Esophagus squamous epithelium (tissue), 5 donors: ENCODE measurements around the gene ZNF285. TPM values are rescaled to one million over a fixed set of nuclear protein-coding genes. Genes with fewer than 3 reads are reported as not detected.

Experiments used
- DNase-seq: peaks from one replicate; lab custom pipeline; 2025; lab: John Stamatoyannopoulos, UW
- H3K27ac ChIP-seq, 4 donors: fragments of 200-600 bp; sonication (generic); one replicate each; pipeline ENCODE4 v1.5.1; 2016 to 2019; ENCODE audit warnings: mild to moderate bottlenecking in 1 of 4
- H3K27me3 ChIP-seq, 4 donors: fragments of 200-600 bp; sonication (generic); 1 replicate in 3 of 4; 2 replicates in 1 of 4; pipeline versions ENCODE4 v1.5.1 to v1.6.0; 2017 to 2021; ENCODE audit warnings: antibody characterized with exemption in 1 of 4
- H3K36me3 ChIP-seq, 3 donors: fragments of 200-600 bp; sonication (generic); one replicate each; pipeline ENCODE4 v1.5.1; 2016 to 2019
- H3K4me1 ChIP-seq, 3 donors: fragments of 200-600 bp; sonication (generic); one replicate each; pipeline ENCODE4 v1.5.1; 2017 to 2019
- H3K4me3 ChIP-seq, 4 donors: fragments of 200-600 bp; sonication (generic); 1 replicate in 3 of 4; 2 replicates in 1 of 4; pipeline ENCODE4 v1.5.1; 2016 to 2019; ENCODE audit warnings: mild to moderate bottlenecking in 2 of 4, moderate library complexity in 1 of 4
- H3K9me3 ChIP-seq, 3 donors: fragments of 200-600 bp; sonication (generic); one replicate each; pipeline ENCODE4 v1.5.1; 2016 to 2019
- POLR2A ChIP-seq, 4 donors: fragments of 450-650 bp; IDR thresholded peaks; one replicate each; pipeline ENCODE4 v1.6.1; 2017; ENCODE audit warnings: antibody characterized with exemption in 4 of 4, mild to moderate bottlenecking in 4 of 4, moderate library complexity in 3 of 4
- WGBS, 2 donors: methylation state at CpG; one replicate each; pipeline ENCODE4 v1.1.5; 2018; 5-methylcytosine and 5-hydroxymethylcytosine counted together
- intact Hi-C: fragments of 100-400 bp; cut with DNase I; formaldehyde crosslinking; loops from one replicate; pipeline ENCODE4 v1.15.0; 2022
- total RNA-seq, 4 donors: library from RNA; depleted of rRNA; stranded (reverse); fragments of >200 nt; gene quantifications; one replicate each; pipeline ENCODE4 v1.1.0, GENCODE V29; 2016
- TF ChIP-seq, protein P1 (sequence below), 6 experiments: fragments of 450-650 bp in 4 of 6; fragments of 200-600 bp in 2 of 6; sonication (generic) in 2 of 6; IDR thresholded peaks; one replicate each; pipeline ENCODE4 v1.5.1; 2016 to 2019; ENCODE audit warnings: antibody characterized with exemption in 6 of 6, mild to moderate bottlenecking in 4 of 6, moderate library complexity in 4 of 6
- donor health status: DM: yes; HTN: yes; CAD: no.

ZNF285 gene
- 1 to 10 TPM in 2 of 4 donors, under 1 TPM in 2; 0.18 to 2.8 (median 0.80) TPM for total RNA-seq

DNA sequence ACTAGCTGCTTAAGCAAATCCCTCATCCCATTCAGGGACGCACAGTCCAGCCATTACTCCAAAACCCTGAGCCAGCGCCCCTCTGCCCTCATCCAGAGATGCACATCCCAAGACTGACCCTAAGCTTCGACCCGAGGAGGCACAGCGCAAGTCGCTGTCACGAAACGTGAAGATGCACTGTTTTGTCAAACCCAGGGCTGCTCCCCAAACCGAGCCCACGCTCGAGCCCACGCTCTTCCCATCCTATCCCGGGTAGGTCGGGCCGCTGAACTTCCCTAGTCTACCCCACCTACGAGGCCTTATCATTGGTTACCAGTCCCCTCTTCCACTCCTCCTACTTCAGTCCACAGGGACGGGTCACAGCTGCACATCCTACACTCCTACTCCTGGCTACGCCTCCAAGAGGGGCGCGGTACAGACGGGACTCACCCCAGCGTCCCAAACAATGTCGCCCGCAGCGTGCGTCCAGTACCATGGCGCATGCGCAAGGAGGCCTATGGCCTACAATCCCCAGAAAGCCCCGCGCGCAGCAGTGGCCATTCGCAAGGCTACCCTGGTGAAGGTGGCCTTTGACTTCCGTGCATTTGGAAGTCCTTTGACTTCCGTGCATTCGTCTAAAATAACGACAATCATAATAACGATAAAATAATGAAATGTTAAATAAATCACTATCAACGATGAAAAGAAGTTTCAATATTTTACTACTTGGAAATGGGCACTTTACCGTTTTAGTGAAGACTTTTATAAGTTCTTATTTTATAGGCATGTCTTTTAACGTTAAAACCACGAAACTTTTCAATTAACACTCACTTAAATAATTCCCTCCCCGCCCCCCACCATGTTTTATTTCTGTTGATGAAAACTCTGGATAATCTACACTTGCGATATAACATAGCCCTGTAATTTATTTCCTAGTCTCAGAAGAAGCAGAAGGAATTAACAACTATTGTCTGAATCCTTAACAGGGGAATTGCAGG lies at the start of gene ZNF285:
Gene ZNF285, minus strand, starts transcription at position 470 of the 977 bp plus-strand sequence. CDS start 4,395 bp downstream, outside the sequence.
- WGBS, 2 donors = 9 to 12% methylated on average over 27 to 34 of the region's 43 CpGs
- intact Hi-C loops = no loop called here
- peaks cover 0 to 14% (median 0%) of the 10 kb centered on the region in 3 donors for H3K4me1 ChIP-seq
- no peaks in the 10 kb centered on the region for H3K27me3 ChIP-seq
- peaks cover 0 to 46% (median 0%) of the 10 kb centered on the region in 3 donors for H3K9me3 ChIP-seq
- no peak for TF ChIP-seq POLR2A (IDR thresholded peaks at IDR 0.05)
- TF ChIP-seq, protein P1, sequence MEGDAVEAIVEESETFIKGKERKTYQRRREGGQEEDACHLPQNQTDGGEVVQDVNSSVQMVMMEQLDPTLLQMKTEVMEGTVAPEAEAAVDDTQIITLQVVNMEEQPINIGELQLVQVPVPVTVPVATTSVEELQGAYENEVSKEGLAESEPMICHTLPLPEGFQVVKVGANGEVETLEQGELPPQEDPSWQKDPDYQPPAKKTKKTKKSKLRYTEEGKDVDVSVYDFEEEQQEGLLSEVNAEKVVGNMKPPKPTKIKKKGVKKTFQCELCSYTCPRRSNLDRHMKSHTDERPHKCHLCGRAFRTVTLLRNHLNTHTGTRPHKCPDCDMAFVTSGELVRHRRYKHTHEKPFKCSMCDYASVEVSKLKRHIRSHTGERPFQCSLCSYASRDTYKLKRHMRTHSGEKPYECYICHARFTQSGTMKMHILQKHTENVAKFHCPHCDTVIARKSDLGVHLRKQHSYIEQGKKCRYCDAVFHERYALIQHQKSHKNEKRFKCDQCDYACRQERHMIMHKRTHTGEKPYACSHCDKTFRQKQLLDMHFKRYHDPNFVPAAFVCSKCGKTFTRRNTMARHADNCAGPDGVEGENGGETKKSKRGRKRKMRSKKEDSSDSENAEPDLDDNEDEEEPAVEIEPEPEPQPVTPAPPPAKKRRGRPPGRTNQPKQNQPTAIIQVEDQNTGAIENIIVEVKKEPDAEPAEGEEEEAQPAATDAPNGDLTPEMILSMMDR (IDR thresholded peaks at IDR 0.05) = no peak
- DNase-seq = no peak
- peaks cover 0 to 3% (median 0%) of the 10 kb centered on the region in 3 donors for H3K36me3 ChIP-seq
- H3K4me3 ChIP-seq = peak within 1 kb of the TSS; percentile 32 to 67 (median 56)
- peak within 1 kb of the TSS in 2 of 4 donors; percentile 30 to 42 for H3K27ac ChIP-seq

DNA sequence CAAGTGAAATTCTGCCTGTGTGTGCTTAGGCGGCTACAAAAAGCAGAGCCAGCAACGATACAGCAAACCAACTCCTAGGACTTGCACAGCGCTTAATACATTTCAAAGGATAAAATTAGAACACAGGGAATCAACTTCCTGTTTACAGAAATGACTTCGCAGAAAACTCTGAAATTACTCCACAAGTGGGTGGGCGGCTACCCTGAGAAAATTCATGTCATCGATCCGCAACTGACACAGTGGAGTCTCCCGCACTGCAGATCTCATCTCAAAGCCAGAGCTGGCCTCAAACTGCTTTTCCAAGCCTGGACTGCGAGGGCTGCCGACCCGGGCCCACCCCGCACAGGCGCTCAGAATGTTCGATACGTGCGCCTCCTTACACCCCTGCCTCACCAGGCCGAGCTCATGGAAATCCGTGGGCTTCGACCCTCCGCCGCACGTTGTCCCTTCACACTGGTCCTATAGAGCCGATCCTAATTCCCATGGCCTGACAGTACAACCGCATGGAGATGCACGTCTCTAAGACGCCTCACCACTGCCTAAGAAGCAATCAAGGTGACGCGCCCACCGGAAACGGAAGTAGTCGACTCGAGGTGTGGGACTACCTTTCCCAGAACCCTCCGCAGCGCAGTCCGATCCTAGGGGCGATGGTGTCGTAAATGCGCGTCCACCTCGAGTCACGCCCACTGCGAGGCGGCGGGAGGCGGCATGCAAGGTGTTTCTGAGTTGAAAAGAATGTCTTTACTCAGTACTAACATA lies 46.7 kb upstream of the ZNF285 start, which contains the start of gene ZNF229:
Gene ZNF229, minus strand, starts transcription at position 557 of the 759 bp plus-strand sequence. CDS start 5,625 bp downstream, outside the sequence.
- H3K9me3 ChIP-seq = peaks cover 0 to 82% (median 18%) of the 10 kb centered on the region in 3 donors
- intact Hi-C loops = no loop called here
- WGBS, 2 donors = 8 to 9% methylated on average over 27 of the region's 45 CpGs
- peak; percentile 21 for DNase-seq
- H3K27me3 ChIP-seq = peaks cover 0 to 10% (median 0%) of the 10 kb centered on the region in 4 donors
- no peak for TF ChIP-seq POLR2A (IDR thresholded peaks at IDR 0.05)
- TF ChIP-seq, protein P1 (IDR thresholded peaks at IDR 0.05) = no peak
- H3K36me3 ChIP-seq = peaks cover 0 to 30% (median 0%) of the 10 kb centered on the region in 3 donors
- peaks cover 0 to 13% (median 0%) of the 10 kb centered on the region in 3 donors for H3K4me1 ChIP-seq
- H3K27ac ChIP-seq = peak within 1 kb of the TSS in 2 of 4 donors; percentile 7 to 54
- peak within 1 kb of the TSS; percentile 35 to 65 (median 60) for H3K4me3 ChIP-seq

DNA sequence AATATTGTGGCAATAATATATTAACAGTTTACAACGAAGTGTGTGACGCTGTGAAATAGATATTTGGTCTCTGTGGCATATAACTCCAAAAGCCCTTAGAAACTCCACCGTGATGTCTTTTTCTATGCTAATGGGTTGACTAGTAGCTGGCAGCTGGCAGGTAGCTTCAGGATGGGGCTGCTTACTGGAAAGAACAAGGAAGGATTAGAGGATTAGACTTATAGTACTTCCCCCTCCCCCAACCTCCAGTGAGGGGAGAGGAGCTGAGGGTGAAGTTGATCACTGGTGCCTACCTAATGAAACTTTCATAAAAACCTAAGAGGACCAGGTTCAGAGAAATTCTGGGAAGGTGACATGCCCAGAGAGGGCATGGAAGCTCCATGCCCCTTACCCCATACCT lies 37.0 kb upstream of the ZNF285 start:
- Histone ChIP-seq H3K27ac (no peak overlapping the region), H3K4me1 (no peaks in the 10 kb centered on the region), H3K27me3 (no peaks in the 10 kb centered on the region), H3K4me3 (no peak overlapping the region), H3K36me3 (peaks cover 0 to 76% (median 0%) of the 10 kb centered on the region in 3 donors), H3K9me3 (peaks cover 0 to 78% (median 60%) of the 10 kb centered on the region in 3 donors)
- DNase-seq = no peak
- TF ChIP-seq, protein P1 (IDR thresholded peaks at IDR 0.05) = no peak
- no peak for TF ChIP-seq POLR2A (IDR thresholded peaks at IDR 0.05)
- intact Hi-C loops = no loop called here
- WGBS, 2 donors = 92 to 96% methylated on average over 3 of the region's 3 CpGs

DNA sequence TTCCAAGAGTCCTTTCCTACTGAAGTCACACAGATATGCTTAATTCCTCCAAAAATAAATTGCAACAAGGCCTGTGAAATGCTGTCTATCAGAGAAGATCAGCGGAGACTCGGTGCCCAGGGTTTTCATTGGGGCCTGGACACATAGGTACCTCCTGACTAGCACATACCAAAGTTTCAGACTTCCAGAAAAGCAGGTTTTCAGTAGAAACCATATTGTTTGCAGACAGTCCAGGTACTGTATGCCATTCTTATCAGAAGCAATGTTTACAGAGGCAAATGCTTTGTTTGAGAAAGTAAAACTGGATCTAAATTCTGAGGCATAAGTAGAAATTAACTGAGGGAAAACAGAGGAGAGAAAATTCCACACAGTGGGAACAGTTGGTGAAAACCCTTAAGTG lies 34.0 kb upstream of the ZNF285 start:
- DNase-seq = no peak
- H3K27ac ChIP-seq = no peak overlapping the region
- 82 to 94% methylated on average over 2 of the region's 2 CpGs for WGBS, 2 donors
- no peak for TF ChIP-seq POLR2A (IDR thresholded peaks at IDR 0.05)
- TF ChIP-seq, protein P1 (IDR thresholded peaks at IDR 0.05) = no peak
- H3K4me3 ChIP-seq = no peak overlapping the region
- peaks cover 0 to 87% (median 58%) of the 10 kb centered on the region in 3 donors for H3K9me3 ChIP-seq
- H3K4me1 ChIP-seq = no peaks in the 10 kb centered on the region
- intact Hi-C loops = no loop called here
- H3K27me3 ChIP-seq = no peaks in the 10 kb centered on the region
- peaks cover 0 to 83% (median 0%) of the 10 kb centered on the region in 3 donors for H3K36me3 ChIP-seq
